Measurements from ENCODE around the gene MAML3.

The MAML3 gene

DNA sequence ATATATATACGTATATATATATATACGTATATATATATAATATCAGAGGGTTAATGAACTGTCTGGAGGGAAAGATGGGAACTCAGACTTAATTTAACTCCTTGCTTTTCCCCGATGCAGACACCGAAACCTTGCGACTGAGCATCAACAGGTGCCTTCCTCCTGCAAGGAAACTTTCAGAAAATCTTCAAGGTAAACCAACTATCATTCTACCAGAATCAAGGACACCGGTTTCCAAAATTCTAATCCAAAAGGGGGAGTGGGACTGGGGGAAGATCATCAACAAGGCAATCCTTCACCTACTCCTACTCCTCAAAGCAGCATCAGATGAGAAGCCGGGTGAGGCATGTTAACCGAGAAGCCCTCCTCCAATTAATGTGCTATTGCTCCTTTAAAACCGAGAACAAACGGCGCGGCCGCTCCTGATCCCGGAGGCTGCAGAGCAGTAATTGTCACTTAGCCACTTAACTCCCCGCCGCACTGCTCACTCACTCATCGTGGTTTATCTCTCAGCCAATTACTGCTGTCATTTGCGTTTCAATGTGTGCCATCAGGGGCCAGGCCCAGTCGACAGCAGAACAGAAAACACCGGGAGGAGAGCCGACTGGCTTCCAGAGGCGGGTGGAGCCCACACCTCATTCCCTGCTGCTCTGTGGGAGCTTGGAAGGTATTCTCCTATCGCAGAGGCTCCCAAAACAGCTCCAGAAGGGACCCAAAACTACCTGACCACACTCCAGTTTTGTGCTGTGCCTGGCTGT lies 61.7 kb downstream of the MAML3 start:
- H3K36me3 ChIP-seq (replicated peaks; ENCODE audit: low read depth, low read length) = no peaks in the 10 kb centered on the region
- H3K4me1 ChIP-seq (ENCODE audit: low read length) = peaks cover 8% of the 10 kb centered on the region
- H4K20me1 ChIP-seq (ENCODE audit: insufficient read depth, low read length) = 0 out of 2 replicates have a peak, but pooled peaks cover 3% of the 10 kb centered on the region
- no peaks in the 10 kb centered on the region for H3K79me2 ChIP-seq (ENCODE audit: low read length)
- H3K9ac ChIP-seq (ENCODE audit: low read length) = no peak overlapping the region
- peaks cover 71% of the 10 kb centered on the region for H3K27me3 ChIP-seq (ENCODE audit: low read depth, low read length)
- H3K27ac ChIP-seq (ENCODE audit: low read length) = no peak overlapping the region
- no peak overlapping the region for H2AFZ ChIP-seq (ENCODE audit: low read depth, low read length)
- H3K4me2 ChIP-seq (ENCODE audit: low read length) = no peak overlapping the region
- H3K9me3 ChIP-seq (ENCODE audit: insufficient read depth, low read length) = no peaks in the 10 kb centered on the region
- no peak overlapping the region for H3K4me3 ChIP-seq (ENCODE audit: low read length)
- TF ChIP-seq, protein P1, sequence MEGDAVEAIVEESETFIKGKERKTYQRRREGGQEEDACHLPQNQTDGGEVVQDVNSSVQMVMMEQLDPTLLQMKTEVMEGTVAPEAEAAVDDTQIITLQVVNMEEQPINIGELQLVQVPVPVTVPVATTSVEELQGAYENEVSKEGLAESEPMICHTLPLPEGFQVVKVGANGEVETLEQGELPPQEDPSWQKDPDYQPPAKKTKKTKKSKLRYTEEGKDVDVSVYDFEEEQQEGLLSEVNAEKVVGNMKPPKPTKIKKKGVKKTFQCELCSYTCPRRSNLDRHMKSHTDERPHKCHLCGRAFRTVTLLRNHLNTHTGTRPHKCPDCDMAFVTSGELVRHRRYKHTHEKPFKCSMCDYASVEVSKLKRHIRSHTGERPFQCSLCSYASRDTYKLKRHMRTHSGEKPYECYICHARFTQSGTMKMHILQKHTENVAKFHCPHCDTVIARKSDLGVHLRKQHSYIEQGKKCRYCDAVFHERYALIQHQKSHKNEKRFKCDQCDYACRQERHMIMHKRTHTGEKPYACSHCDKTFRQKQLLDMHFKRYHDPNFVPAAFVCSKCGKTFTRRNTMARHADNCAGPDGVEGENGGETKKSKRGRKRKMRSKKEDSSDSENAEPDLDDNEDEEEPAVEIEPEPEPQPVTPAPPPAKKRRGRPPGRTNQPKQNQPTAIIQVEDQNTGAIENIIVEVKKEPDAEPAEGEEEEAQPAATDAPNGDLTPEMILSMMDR (IDR thresholded peaks at IDR 0.05; ENCODE audit: low read depth, low read length) = no peak
- TF ChIP-seq EZH2phosphoT487 (IDR thresholded peaks at IDR 0.05; ENCODE audit: low read depth) = no peak

- no peak overlapping the region for H3K27ac ChIP-seq (ENCODE audit: low read length)
- peaks cover 72% of the 10 kb centered on the region for H3K27me3 ChIP-seq (ENCODE audit: low read depth, low read length)
- no peak overlapping the region; the same call in 1 of the 2 replicates for H3K4me2 ChIP-seq (ENCODE audit: low read length)
- 0 out of 2 replicates have a peak, but pooled peaks cover 3% of the 10 kb centered on the region for H4K20me1 ChIP-seq (ENCODE audit: insufficient read depth, low read length)
- no peak overlapping the region for H2AFZ ChIP-seq (ENCODE audit: low read depth, low read length)
- TF ChIP-seq, protein P1 (IDR thresholded peaks at IDR 0.05; ENCODE audit: low read depth, low read length) = no peak
- no peak for TF ChIP-seq EZH2phosphoT487 (IDR thresholded peaks at IDR 0.05; ENCODE audit: low read depth)
- H3K79me2 ChIP-seq (ENCODE audit: low read length) = no peaks in the 10 kb centered on the region
- H3K36me3 ChIP-seq (replicated peaks; ENCODE audit: low read depth, low read length) = no peaks in the 10 kb centered on the region
- no peaks in the 10 kb centered on the region for H3K9me3 ChIP-seq (ENCODE audit: insufficient read depth, low read length)
- no peak overlapping the region for H3K4me3 ChIP-seq (ENCODE audit: low read length)
- H3K9ac ChIP-seq (ENCODE audit: low read length) = no peak overlapping the region
- H3K4me1 ChIP-seq (ENCODE audit: low read length) = peaks cover 8% of the 10 kb centered on the region
These were observed 62.7 kb downstream of the MAML3 start for GRCh38 chr4:140091305-140091704.

- Histone ChIP-seq H3K36me3 (replicated peaks; ENCODE audit: low read depth, low read length) (no peaks in the 10 kb centered on the region), H2AFZ (ENCODE audit: low read depth, low read length) (no peak overlapping the region), H3K4me1 (ENCODE audit: low read length) (peaks cover 8% of the 10 kb centered on the region), H3K79me2 (ENCODE audit: low read length) (no peaks in the 10 kb centered on the region), H3K4me2 (ENCODE audit: low read length) (no peak overlapping the region), H3K27me3 (ENCODE audit: low read depth, low read length) (peaks cover 72% of the 10 kb centered on the region), H3K27ac (ENCODE audit: low read length) (no peak overlapping the region), H3K9ac (ENCODE audit: low read length) (no peak overlapping the region), H3K9me3 (ENCODE audit: insufficient read depth, low read length) (no peaks in the 10 kb centered on the region), H3K4me3 (ENCODE audit: low read length) (no peak overlapping the region), H4K20me1 (ENCODE audit: insufficient read depth, low read length) (0 out of 2 replicates have a peak, but pooled peaks cover 3% of the 10 kb centered on the region)
- TF ChIP-seq, protein P1 (IDR thresholded peaks at IDR 0.05; ENCODE audit: low read depth, low read length) = no peak
- TF ChIP-seq EZH2phosphoT487 (IDR thresholded peaks at IDR 0.05; ENCODE audit: low read depth) = no peak
These were observed 63.7 kb downstream of the MAML3 start for GRCh38 chr4:140090215-140090731.

- Histone ChIP-seq H3K27me3 (ENCODE audit: low read depth, low read length) (peaks cover 68% of the 10 kb centered on the region), H3K79me2 (ENCODE audit: low read length) (no peaks in the 10 kb centered on the region), H3K4me1 (ENCODE audit: low read length) (peaks cover 8% of the 10 kb centered on the region), H3K4me3 (ENCODE audit: low read length) (no peak overlapping the region), H3K4me2 (ENCODE audit: low read length) (no peak overlapping the region), H3K9me3 (ENCODE audit: insufficient read depth, low read length) (no peaks in the 10 kb centered on the region), H3K36me3 (replicated peaks; ENCODE audit: low read depth, low read length) (no peaks in the 10 kb centered on the region), H3K9ac (ENCODE audit: low read length) (no peak overlapping the region), H4K20me1 (ENCODE audit: insufficient read depth, low read length) (0 out of 2 replicates have a peak, but pooled peaks cover 3% of the 10 kb centered on the region), H3K27ac (ENCODE audit: low read length) (no peak overlapping the region), H2AFZ (ENCODE audit: low read depth, low read length) (no peak overlapping the region)
- no peak for TF ChIP-seq EZH2phosphoT487 (IDR thresholded peaks at IDR 0.05; ENCODE audit: low read depth)
- TF ChIP-seq, protein P1 (IDR thresholded peaks at IDR 0.05; ENCODE audit: low read depth, low read length) = no peak
These were observed 64.8 kb downstream of the MAML3 start for GRCh38 chr4:140089216-140089615.
